CD4-positive, alpha-beta T cell treated with Interleukin-12 subunit alpha and Interleukin-12 subunit beta, for 1 hour (primary cell): ENCODE data around the gene CHN1.

ENCODE experiments used
- DNase-seq: peaks from one replicate; pipeline ENCODE4 v3.0.0-alpha.2; 2020

The CHN1 gene

GRCh38 chr2:174918886-174919526 is 86.2 kb downstream of the CHN1 start:
- no peak for DNase-seq

DNA sequence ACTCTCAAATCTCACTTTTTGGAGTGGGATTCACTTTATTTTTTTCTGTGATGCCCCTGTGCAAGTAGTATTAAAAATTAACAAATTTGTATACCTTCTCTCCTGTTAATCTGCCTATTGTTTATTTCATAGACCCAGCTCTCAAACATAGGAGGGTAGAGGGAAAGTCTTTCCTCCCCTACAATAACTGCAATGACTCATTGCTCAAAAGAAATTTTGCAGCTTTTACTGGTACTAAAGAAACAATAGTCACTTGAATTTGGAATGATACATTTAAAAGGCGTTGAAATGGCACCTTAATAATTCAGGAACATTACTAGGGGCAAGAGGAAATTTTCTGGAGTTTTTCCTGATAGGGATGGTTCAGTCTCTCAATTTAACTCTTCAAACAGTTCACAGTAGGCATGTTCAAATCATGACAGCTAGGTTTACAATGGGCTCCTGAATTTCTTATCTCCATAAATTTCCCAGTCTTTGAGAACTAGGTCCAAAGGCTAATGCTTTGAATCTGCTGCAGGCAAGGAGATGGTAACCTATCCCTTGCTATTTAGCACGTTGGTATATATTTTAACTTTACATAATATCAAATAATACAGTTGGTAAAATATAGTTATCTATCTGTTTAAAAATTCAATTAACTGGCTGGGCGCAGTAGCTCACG is 88.8 kb downstream of the CHN1 start:
- DNase-seq, result no peak

DNA sequence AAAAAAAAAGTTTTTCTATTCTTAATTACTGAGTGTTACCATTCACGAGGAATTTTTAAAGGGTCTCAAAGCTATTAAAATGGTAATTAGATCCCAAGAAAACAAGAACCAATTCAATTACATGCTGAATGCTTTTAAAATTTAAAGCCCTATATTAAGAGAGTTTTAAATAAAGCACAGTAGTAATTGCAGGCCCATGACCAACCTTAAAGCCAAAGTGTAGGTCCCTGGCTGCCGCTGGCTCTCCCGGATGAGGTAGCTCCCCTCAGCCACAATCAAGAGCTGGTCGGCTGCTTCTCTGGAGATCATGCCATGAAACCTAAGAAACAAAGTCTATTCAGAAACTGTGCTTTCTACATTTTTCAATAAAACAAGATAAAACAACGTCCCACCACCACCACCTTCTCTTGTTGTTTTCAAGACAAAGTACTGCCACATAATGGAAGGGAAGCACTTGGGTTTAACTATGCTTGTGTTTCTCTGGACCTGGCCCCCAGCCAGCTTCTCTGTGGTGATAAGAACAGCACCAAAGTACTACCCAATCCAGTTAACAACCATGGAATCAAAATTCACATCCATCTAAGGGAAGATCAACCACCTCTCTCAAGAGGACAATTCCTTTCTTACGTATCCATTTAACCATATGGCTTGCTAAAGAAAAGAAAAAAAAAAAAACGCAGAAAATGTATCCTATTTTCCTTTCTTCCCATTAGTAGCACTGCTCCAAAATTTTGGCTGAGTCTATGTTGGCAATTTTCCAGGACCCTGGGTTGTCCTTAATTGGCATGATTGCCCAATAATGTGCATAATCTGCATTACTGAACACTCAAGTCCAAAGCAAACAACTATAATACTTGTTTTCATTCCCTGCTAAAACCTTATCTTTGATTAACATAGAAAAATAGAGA is 90.1 kb downstream of the CHN1 start:
- no peak for DNase-seq

GRCh38 chr2:174908284-174908683 is 96.9 kb downstream of the CHN1 start:
- no peak for DNase-seq

GRCh38 chr2:174903264-174903556 is 102.0 kb downstream of the CHN1 start:
- no peak for DNase-seq

DNA sequence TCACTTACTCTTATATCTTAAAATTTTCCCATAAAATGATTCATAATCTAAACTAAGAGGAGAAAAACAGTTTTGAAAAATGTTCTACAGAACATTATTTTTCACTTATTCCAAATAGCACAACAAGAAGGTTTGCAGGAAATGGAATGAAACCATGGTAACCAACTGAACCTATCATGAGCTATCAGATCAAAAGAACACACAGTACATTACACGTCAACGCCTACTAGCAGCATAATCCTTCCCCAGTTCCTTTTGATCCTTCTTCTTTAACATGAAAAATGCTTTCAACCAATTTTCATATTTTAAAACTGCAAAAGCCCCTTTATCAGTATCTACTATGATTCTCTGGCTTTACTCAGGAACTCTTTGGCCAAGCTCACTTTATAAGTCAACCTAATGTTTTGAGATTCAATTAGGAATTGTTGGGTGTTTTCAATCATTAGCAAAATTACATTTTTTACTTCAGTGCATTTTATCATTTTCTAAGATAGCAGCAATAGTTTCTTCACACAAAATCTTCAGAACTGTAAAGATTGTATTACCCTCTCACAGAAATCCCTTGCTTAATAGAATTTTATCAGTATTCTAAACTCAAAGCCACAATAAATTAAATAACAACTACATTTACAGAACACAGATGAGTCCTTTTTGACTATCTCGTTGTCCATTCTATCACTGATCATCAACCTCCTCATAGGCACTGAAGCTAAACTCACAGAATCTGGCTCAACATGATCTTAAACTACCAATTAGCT is 102.5 kb downstream of the CHN1 start:
- peak; percentile 54 for DNase-seq

DNA sequence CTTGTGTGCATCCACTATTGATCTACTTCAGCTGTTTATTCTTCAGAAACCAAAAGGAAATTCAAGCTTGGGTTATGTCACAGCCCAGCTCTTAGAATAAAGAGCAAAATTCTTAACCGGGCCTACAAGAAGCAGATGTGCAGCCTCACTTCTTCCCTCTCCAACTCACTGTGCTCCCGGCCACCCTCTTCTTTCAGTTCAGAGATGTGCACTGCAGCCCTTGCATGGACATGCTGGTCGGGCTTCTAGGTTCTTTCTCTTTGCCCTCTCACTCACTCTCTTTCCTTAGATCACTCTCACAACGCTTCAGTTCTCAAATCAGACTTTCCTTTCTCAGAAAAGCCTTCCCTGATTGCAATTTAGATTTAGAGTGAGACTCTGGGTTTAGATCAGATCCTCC is 104.1 kb downstream of the CHN1 start:
- DNase-seq, result no peak

DNA sequence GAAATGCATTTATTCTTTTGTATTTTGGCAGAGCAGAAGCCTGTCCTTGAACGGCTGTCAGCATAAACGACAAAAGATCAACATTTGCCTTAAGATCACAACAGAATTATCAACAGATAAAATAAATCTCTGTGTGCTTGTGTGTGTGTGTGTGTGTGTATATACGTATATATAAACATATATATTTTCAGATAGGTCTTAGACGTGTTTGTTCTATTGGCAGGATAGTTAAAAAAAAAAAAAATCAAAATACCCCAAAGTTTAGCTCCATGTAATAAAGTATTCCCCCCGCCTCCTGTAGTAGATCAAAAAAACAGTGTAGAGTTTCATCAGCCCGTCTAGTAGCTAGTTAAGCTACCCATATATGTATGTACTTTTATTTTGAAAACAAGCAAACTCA is 107.9 kb downstream of the CHN1 start:
- DNase-seq, result no peak

GRCh38 chr2:174893018-174893417 is 112.2 kb downstream of the CHN1 start:
- no peak for DNase-seq

- DNase-seq, result no peak
Measured at GRCh38 chr2:174892546-174892945, 112.6 kb downstream of the CHN1 start.

DNA sequence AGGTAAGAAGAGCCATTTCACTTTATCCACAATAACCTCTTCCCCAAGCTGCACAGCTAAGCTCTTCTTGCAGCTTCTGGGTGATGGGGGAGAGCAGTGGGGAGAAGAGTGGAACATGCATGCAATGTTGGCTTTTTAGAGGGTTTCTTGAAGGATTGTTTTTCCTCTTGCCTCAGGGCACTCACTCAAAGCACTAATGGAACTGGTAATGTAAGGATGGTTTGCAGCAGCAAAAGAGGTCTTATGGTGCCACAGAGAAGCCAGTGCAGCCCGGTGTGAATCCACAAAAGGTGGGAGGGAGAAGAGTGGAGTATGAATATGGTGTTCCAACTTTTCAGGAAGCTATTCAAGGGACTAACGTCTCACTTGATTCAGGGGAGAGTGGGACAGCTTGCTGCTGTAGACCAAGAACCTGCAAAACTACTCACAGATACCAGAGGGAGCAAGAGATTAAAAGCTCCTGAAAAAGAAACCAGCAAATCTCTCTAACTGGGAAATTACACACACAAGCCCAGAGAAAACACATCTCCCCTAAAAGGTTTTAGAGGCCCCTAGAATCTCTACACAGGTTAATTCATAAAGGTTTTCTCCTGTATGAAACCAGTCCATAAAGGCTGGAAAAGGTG is 116.4 kb downstream of the CHN1 start:
- no peak for DNase-seq

- DNase-seq, result no peak
Measured at GRCh38 chr2:174888146-174888545, 117.0 kb downstream of the CHN1 start.

GRCh38 chr2:174882416-174882815 is 122.8 kb downstream of the CHN1 start:
- DNase-seq, result no peak

GRCh38 chr2:174881678-174882077 is 123.5 kb downstream of the CHN1 start:
- DNase-seq, result no peak

DNA sequence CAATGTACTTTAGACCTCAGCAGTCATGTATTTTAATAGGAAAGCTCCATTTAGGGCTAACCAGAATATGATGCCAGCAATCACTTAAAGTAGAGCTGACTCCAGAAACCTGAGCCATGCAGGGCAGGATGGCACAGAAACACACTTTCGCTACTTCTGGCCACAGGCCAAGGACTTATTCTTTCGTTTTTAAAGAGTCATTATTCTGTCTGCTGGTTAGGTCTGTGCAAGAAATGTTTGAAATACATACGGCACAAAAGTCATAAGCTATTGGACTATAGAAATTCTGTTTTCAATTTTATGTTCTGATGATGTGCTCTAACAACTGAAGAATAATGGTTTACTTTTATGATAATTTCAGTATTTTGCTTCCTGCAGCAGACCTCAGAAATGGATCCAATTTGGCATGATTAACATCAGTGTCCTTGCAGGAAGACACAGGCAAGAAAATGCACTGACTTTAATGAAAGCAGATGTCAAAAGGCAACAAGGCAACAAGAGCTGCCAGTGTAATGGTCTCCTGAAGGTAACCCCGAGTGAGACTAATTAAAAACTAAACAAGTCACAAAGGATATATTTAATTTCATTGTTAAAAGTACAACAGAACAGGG is 126.5 kb downstream of the CHN1 start:
- no peak for DNase-seq

GRCh38 chr2:174877751-174878150 is 127.4 kb downstream of the CHN1 start:
- no peak for DNase-seq

DNA sequence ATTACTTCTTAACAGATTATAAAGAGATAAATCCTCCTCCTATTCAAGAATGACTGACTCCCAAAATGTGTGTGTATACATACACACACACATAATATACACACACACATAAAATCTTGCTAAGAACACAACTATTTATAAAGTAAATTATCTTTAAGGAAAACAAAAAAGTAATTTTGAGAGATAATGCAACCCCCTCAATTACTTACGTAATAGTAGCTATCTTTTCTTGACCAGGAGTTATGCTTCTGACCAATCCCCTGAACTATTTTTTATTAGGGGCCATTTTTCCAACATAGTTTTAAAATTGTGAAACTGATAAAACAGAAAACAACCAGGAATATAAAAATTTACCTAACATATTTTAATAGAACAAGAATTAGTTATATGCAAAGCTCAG is 127.9 kb downstream of the CHN1 start:
- DNase-seq, result no peak

GRCh38 chr2:174874085-174874484 is 131.1 kb downstream of the CHN1 start:
- no peak for DNase-seq

- DNase-seq, result no peak
Measured at GRCh38 chr2:174873471-174873870, 131.7 kb downstream of the CHN1 start.

- no peak for DNase-seq
Measured at GRCh38 chr2:174870787-174871186, 134.4 kb downstream of the CHN1 start.

DNA sequence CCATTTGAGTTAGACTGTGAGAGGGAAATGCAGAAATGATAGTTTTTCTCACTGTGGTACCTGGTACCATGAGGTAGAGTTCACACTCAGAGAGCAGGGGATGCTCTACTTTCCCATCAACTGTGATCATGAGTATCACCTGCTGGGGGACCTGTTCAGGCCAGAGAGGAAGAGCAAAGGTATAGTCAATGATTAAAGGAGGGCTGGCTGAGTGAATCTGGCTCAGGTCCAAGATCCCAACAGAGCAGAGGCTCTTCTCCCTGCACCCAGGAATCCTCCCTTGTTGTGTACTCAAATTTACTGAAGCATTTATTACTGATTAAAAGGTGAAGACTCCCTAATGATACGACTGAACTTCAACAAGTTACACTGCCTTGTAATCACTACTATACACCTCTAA is 136.3 kb downstream of the CHN1 start:
- DNase-seq, result no peak

- DNase-seq, result no peak
Measured at GRCh38 chr2:174866421-174866820, 138.8 kb downstream of the CHN1 start.
